Measurements from ENCODE around the gene PTPRN2. TPM values are rescaled to one million over a fixed set of nuclear protein-coding genes. Genes with fewer than 3 reads are reported as not detected.

PTPRN2 gene
- total RNA-seq, 4 donors from 2014 or later = 14.9 to 34.3 (median 21.3) TPM

- Histone ChIP-seq H3K27me3 (no peaks in the 10 kb centered on the region), H3K9me3 (no peaks in the 10 kb centered on the region), H3K4me3 (no peak overlapping the region), H3K36me3 (no peaks in the 10 kb centered on the region), H3K4me1 (no peaks in the 10 kb centered on the region), H3K27ac (no peak overlapping the region)
- TF ChIP-seq POLR2A (IDR thresholded peaks at IDR 0.05) = no peak
- no peak for TF ChIP-seq CTCF (IDR thresholded peaks at IDR 0.05)
- peak in 1 of 3 donors; percentile 19 for DNase-seq
Measured at GRCh38 chr7:157603716-157604115, 983.9 kb downstream of the PTPRN2 start.

- no peaks in the 10 kb centered on the region for H3K27me3 ChIP-seq
- no peaks in the 10 kb centered on the region for H3K36me3 ChIP-seq
- H3K4me3 ChIP-seq = no peak overlapping the region
- TF ChIP-seq CTCF (IDR thresholded peaks at IDR 0.05) (no peak), POLR2A (IDR thresholded peaks at IDR 0.05) (no peak)
- H3K4me1 ChIP-seq = no peaks in the 10 kb centered on the region
- DNase-seq = peak in 1 of 3 donors; percentile 30
- no peaks in the 10 kb centered on the region for H3K9me3 ChIP-seq
- no peak overlapping the region for H3K27ac ChIP-seq
Measured at GRCh38 chr7:157603005-157603404, 984.6 kb downstream of the PTPRN2 start.

- peak in 1 of 3 donors; percentile 31 for DNase-seq
- no peak overlapping the region for H3K4me3 ChIP-seq
- TF ChIP-seq CTCF (IDR thresholded peaks at IDR 0.05) = no peak
- TF ChIP-seq POLR2A (IDR thresholded peaks at IDR 0.05) = no peak
Measured at GRCh38 chr7:157602581-157602980, 985.0 kb downstream of the PTPRN2 start.

GRCh38 chr7:157602156-157602555, 985.5 kb downstream of the PTPRN2 start:
- no peak overlapping the region for H3K4me3 ChIP-seq
- no peaks in the 10 kb centered on the region for H3K27me3 ChIP-seq
- H3K27ac ChIP-seq = no peak overlapping the region
- no peaks in the 10 kb centered on the region for H3K4me1 ChIP-seq
- H3K9me3 ChIP-seq = no peaks in the 10 kb centered on the region
- no peaks in the 10 kb centered on the region for H3K36me3 ChIP-seq
- TF ChIP-seq POLR2A (IDR thresholded peaks at IDR 0.05) (no peak), CTCF (IDR thresholded peaks at IDR 0.05) (no peak)
- no peak for DNase-seq

More at GRCh38 chr7:157602581-157602980, 985.0 kb downstream of the PTPRN2 start:
- Histone ChIP-seq H3K4me1 (no peaks in the 10 kb centered on the region), H3K9me3 (no peaks in the 10 kb centered on the region), H3K27me3 (no peaks in the 10 kb centered on the region), H3K27ac (no peak overlapping the region), H3K36me3 (no peaks in the 10 kb centered on the region)

GRCh38 chr7:157601530-157601929, 986.1 kb downstream of the PTPRN2 start:
- Histone ChIP-seq H3K4me1 (no peaks in the 10 kb centered on the region), H3K4me3 (no peak overlapping the region), H3K27me3 (no peaks in the 10 kb centered on the region), H3K36me3 (no peaks in the 10 kb centered on the region), H3K27ac (no peak overlapping the region), H3K9me3 (no peaks in the 10 kb centered on the region)
- peak in 1 of 3 donors; percentile 42 for DNase-seq
- TF ChIP-seq POLR2A (IDR thresholded peaks at IDR 0.05) (no peak), CTCF (IDR thresholded peaks at IDR 0.05) (no peak)

GRCh38 chr7:157599491-157599890, 988.1 kb downstream of the PTPRN2 start:
- H3K27me3 ChIP-seq = no peaks in the 10 kb centered on the region
- no peaks in the 10 kb centered on the region for H3K36me3 ChIP-seq
- TF ChIP-seq POLR2A (IDR thresholded peaks at IDR 0.05) (no peak), CTCF (IDR thresholded peaks at IDR 0.05) (no peak)
- H3K4me3 ChIP-seq = no peak overlapping the region
- H3K27ac ChIP-seq = no peak overlapping the region
- no peaks in the 10 kb centered on the region for H3K4me1 ChIP-seq
- no peaks in the 10 kb centered on the region for H3K9me3 ChIP-seq
- DNase-seq = peak in 1 of 3 donors; percentile 12
